ENCODE data around the gene RAB11FIP4.
A peak's percentile ranks its signal among the peaks of the same experiment; 100 is the strongest.

RAB11FIP4 gene

GRCh38 chr17:31408586-31408985 is 17.1 kb downstream of the RAB11FIP4 start:
- DNase-seq = no peak

GRCh38 chr17:31411707-31412285 is 20.3 kb downstream of the RAB11FIP4 start:
- DNase-seq = no peak

GRCh38 chr17:31412511-31412910 is 21.0 kb downstream of the RAB11FIP4 start:
- DNase-seq = no peak

- DNase-seq = no peak
These were observed 21.8 kb downstream of the RAB11FIP4 start for GRCh38 chr17:31413081-31413799.

- peak; percentile 61 to 69 for DNase-seq
These were observed 22.5 kb downstream of the RAB11FIP4 start for GRCh38 chr17:31413874-31414549.

- no peak for DNase-seq
These were observed 23.1 kb downstream of the RAB11FIP4 start for GRCh38 chr17:31414550-31414918.

- peak; percentile 81 to 84 for DNase-seq
These were observed 23.6 kb downstream of the RAB11FIP4 start for GRCh38 chr17:31415004-31415454.

- DNase-seq = no peak
These were observed 24.4 kb downstream of the RAB11FIP4 start for GRCh38 chr17:31415640-31416502.

GRCh38 chr17:31416503-31416923 is 25.0 kb downstream of the RAB11FIP4 start:
- DNase-seq = no peak

GRCh38 chr17:31417051-31417792 is 25.7 kb downstream of the RAB11FIP4 start:
- DNase-seq = no peak

- DNase-seq = peak; percentile 62 to 67
These were observed 27.4 kb downstream of the RAB11FIP4 start for GRCh38 chr17:31418773-31419350.

GRCh38 chr17:31422443-31422842 is 31.0 kb downstream of the RAB11FIP4 start:
- DNase-seq = no peak

- no peak for DNase-seq
These were observed 33.4 kb downstream of the RAB11FIP4 start for GRCh38 chr17:31424944-31425281.

GRCh38 chr17:31425282-31426040 is 34.0 kb downstream of the RAB11FIP4 start:
- no peak for DNase-seq

- no peak for DNase-seq
These were observed 36.2 kb downstream of the RAB11FIP4 start for GRCh38 chr17:31427684-31428083.

GRCh38 chr17:31428111-31428510 is 36.6 kb downstream of the RAB11FIP4 start:
- DNase-seq = no peak

GRCh38 chr17:31428512-31428911 is 37.0 kb downstream of the RAB11FIP4 start:
- DNase-seq = no peak

GRCh38 chr17:31431098-31431851 is 39.8 kb downstream of the RAB11FIP4 start:
- no peak for DNase-seq

- no peak for DNase-seq
These were observed 40.6 kb downstream of the RAB11FIP4 start for GRCh38 chr17:31431852-31432658.

Data from inflammatory macrophage (primary cell).